ENCODE results near the gene SLC25A25. TPM values are rescaled to one million over a fixed set of nuclear protein-coding genes. Genes with fewer than 3 reads are reported as not detected.

Gene SLC25A25
- total and polyA plus RNA-seq, 9 of the 15 experiments (the other 6 are each of a cell fraction or from before 2014, with no cell fraction given): 0.07 to 35.9 (median 23.2) TPM

DNA sequence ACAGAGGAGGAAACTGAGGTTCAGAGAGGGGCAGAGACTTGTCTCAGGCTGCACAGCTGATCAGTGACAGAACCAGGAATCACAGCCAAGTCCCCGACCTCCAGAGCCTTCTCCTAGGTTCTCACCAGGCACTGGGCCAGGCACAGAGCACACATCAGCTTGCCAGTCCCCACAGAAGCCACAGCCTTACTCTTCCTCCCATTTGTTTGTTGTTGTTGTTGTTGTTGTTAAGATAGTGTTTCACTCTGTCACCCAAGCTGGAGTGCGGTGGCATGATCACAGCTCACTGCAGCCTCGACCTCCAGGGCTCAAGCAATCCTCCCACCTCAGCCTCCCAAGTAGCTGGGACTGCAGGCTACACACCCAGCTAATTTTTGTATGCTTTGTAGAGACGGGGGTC lies 42.3 kb upstream of the SLC25A25 start:
- no peak overlapping the region for H3K4me2 ChIP-seq (ENCODE audit: insufficient read depth, low read length)
- TF ChIP-seq RBM25 (IDR thresholded peaks at IDR 0.05; ENCODE audit: low read depth, low read length, severe bottlenecking) (peak; percentile 40), NR4A1 (CRISPR knock-in tag; IDR thresholded peaks at IDR 0.05) (no peak), NR4A1 (tag; IDR thresholded peaks at IDR 0.05) (no peak), DPF2 (IDR thresholded peaks at IDR 0.05) (no peak)
- in situ Hi-C loops (cut with MboI) (no loop called here), intact Hi-C loops (cut with micrococcal nuclease) (no loop called here)
- no peaks in the 10 kb centered on the region for H3K36me3 ChIP-seq (ENCODE audit: control insufficient read depth, insufficient read depth, low read length)
- no peaks in the 10 kb centered on the region for H3K9me3 ChIP-seq (replicated peaks; ENCODE audit: control insufficient read depth, insufficient read depth, low read depth, low read length)
- no TSS peak for BruUV-seq (replicated peaks)
- peaks cover 10 to 18% of the 10 kb centered on the region in 2 experiments for H3K4me1 ChIP-seq (replicated peaks in 1 of 2; ENCODE audit: control insufficient read depth in 2 of 2, insufficient read depth in 2 of 2, low read length in 2 of 2)
- H3K4me3 ChIP-seq: no peak overlapping the region
- no peak overlapping the region for H3K9ac ChIP-seq (ENCODE audit: insufficient read depth in 1 of 2, low read depth in 2 of 2, low read length in 2 of 2)
- no peak overlapping the region for H2AFZ ChIP-seq (ENCODE audit: low read depth, low read length)
- ATAC-seq (no peak), DNase-seq (ENCODE audit: extremely low read depth in 1 of 4, low spot score in 3 of 4) (no peak), FAIRE-seq (no peak)
- no peaks in the 10 kb centered on the region for H3K79me2 ChIP-seq (ENCODE audit: control insufficient read depth, insufficient read depth, low read length)
- CTCF ChIA-PET (ENCODE audit: low intra/inter-chr PET ratio): no interaction called here
- no peak overlapping the region for H3K27ac ChIP-seq (ENCODE audit: extremely low read depth, low read depth, low read length)
- no peaks in the 10 kb centered on the region for H3K27me3 ChIP-seq (ENCODE audit: control insufficient read depth in 2 of 2, insufficient read depth in 2 of 2, low read length in 2 of 2)
- WGBS (ENCODE audit: insufficient coverage, low coverage, missing lambda C conversion rate): 23% methylated on average over 4 of the region's 4 CpGs
- POLR2A ChIA-PET: interaction anchor here (0.6 to 1.2 kb wide), 5 partner anchors 9 to 102 kb away, joined by 3 to 5 read pairs (median 3); partner anchors contain the start of gene NAIF1
- no peaks in the 10 kb centered on the region for H4K20me1 ChIP-seq (replicated peaks; ENCODE audit: control insufficient read depth, insufficient read depth, low read length)
- H3K9me1 ChIP-seq (ENCODE audit: control insufficient read depth, insufficient read depth, low read length): no peaks in the 10 kb centered on the region

DNA sequence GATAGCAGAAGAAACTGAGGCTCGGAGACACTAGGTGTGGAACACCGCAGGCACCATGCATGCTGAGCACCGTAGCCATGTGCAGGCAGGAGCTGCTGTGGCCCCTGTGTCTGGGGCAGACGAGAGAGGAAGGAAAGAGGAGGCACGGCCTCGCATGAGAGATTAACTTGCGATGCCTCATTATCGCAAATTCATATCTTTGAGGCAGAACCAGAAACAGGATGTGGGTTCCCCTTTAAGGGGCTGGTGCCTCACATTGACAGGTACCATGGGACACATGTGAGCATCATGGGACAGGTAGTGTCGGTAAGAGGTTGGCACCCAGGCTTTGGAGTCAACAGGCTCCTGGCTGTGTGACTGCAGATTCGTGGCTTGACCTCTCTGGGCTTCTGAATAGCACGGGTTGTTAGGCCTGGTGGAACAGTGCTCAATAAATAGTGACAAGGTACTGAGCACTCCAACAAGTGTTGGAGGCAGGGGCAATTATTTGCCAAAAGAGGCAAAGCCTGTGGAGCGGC lies 41.7 kb upstream of the SLC25A25 start:
- no peak overlapping the region for H2AFZ ChIP-seq (ENCODE audit: low read depth, low read length)

More for the DNA sequence above, 41.7 kb upstream of the SLC25A25 start:
- WGBS (ENCODE audit: insufficient coverage, low coverage, missing lambda C conversion rate): 50% methylated on average over 12 of the region's 12 CpGs
- ATAC-seq: no peak
- H3K4me2 ChIP-seq (ENCODE audit: insufficient read depth, low read length): no peak overlapping the region
- FAIRE-seq: no peak
- H3K27me3 ChIP-seq (ENCODE audit: control insufficient read depth in 2 of 2, insufficient read depth in 2 of 2, low read length in 2 of 2): no peaks in the 10 kb centered on the region
- H3K4me1 ChIP-seq (replicated peaks in 1 of 2; ENCODE audit: control insufficient read depth in 2 of 2, insufficient read depth in 2 of 2, low read length in 2 of 2): peaks cover 13 to 18% of the 10 kb centered on the region in 2 experiments
- DNase-seq (ENCODE audit: extremely low read depth in 1 of 4, low spot score in 3 of 4): no peak
- no peaks in the 10 kb centered on the region for H4K20me1 ChIP-seq (replicated peaks; ENCODE audit: control insufficient read depth, insufficient read depth, low read length)
- intact Hi-C loops (cut with micrococcal nuclease): no loop called here
- CTCF ChIA-PET (ENCODE audit: low intra/inter-chr PET ratio): no interaction called here
- no peak overlapping the region for H3K4me3 ChIP-seq
- no peaks in the 10 kb centered on the region for H3K9me3 ChIP-seq (replicated peaks; ENCODE audit: control insufficient read depth, insufficient read depth, low read depth, low read length)
- no TSS peak for BruUV-seq (replicated peaks)
- H3K9ac ChIP-seq (ENCODE audit: insufficient read depth in 1 of 2, low read depth in 2 of 2, low read length in 2 of 2): peak overlapping the region in 1 of 2 experiments; percentile 78; a peak in 1 of 4 replicates
- POLR2A ChIA-PET: interaction anchor here (0.9 to 1.4 kb wide), 2 partner anchors 8 to 10 kb away, joined by 3 to 7 read pairs; no protein-coding TSS in a partner anchor
- H3K9me1 ChIP-seq (ENCODE audit: control insufficient read depth, insufficient read depth, low read length): no peaks in the 10 kb centered on the region
- in situ Hi-C loops (cut with MboI): no loop called here
- TF ChIP-seq HDAC2 (IDR thresholded peaks at IDR 0.05) (peak; percentile 41; the same call in 1 of the 2 replicates), ZNF282 (CRISPR knock-in tag; IDR thresholded peaks at IDR 0.05) (no peak), KDM1A (IDR thresholded peaks at IDR 0.05) (peak; percentile 58 to 78; a peak in 3 of 4 replicates), GABPA (tag; conservative IDR thresholded peaks at IDR 0.05; ENCODE audit: low read depth) (no peak), RBM25 (IDR thresholded peaks at IDR 0.05; ENCODE audit: low read depth, low read length, severe bottlenecking) (peak; percentile 67), ZFP36 (IDR thresholded peaks at IDR 0.05; ENCODE audit: low read depth, low read length, partially characterized antibody) (peak; percentile 86), ZBTB1 (CRISPR knock-in tag; IDR thresholded peaks at IDR 0.05; ENCODE audit: borderline replicate concordance, low read depth) (no peak), HOXB6 (CRISPR knock-in tag; IDR thresholded peaks at IDR 0.05; ENCODE audit: borderline replicate concordance) (no peak), BCOR (IDR thresholded peaks at IDR 0.05) (peak; percentile 87), CHD2 (IDR thresholded peaks at IDR 0.05; ENCODE audit: low read depth, low read length) (no peak)
- TF ChIP-seq, protein P1, sequence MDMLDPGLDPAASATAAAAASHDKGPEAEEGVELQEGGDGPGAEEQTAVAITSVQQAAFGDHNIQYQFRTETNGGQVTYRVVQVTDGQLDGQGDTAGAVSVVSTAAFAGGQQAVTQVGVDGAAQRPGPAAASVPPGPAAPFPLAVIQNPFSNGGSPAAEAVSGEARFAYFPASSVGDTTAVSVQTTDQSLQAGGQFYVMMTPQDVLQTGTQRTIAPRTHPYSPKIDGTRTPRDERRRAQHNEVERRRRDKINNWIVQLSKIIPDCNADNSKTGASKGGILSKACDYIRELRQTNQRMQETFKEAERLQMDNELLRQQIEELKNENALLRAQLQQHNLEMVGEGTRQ (CRISPR knock-in tag; IDR thresholded peaks at IDR 0.05): no peak
- H3K36me3 ChIP-seq (ENCODE audit: control insufficient read depth, insufficient read depth, low read length): no peaks in the 10 kb centered on the region
- no peaks in the 10 kb centered on the region for H3K79me2 ChIP-seq (ENCODE audit: control insufficient read depth, insufficient read depth, low read length)
- no peak overlapping the region for H3K27ac ChIP-seq (ENCODE audit: extremely low read depth, low read depth, low read length)
